Bronchial epithelial cell (primary cell): ENCODE measurements around the gene MAFG. TPM values are rescaled to one million over a fixed set of nuclear protein-coding genes. Genes with fewer than 3 reads are reported as not detected.

Experiments
- DNase-seq: peaks from one replicate; pipeline ENCODE4 v3.0.0-alpha.2; 2010; ENCODE audit warnings: low read depth
- FAIRE-seq: peaks from 2 replicates; lab custom pipeline; 2011; peaks lifted over from hg19 to GRCh38; lab: Jason Lieb, UNC
- H3K27me3 ChIP-seq: 2 replicates; pipeline ENCODE4 v1.5.1; 2011; ENCODE audit warnings: low read length; ENCODE audit not compliant: control insufficient read depth, insufficient read depth
- H3K36me3 ChIP-seq: 2 replicates; pipeline ENCODE4 v1.5.1; 2011; ENCODE audit warnings: low read length; ENCODE audit not compliant: control insufficient read depth, insufficient read depth
- H3K4me3 ChIP-seq: 2 replicates; pipeline ENCODE4 v1.5.1; 2011; ENCODE audit warnings: mild to moderate bottlenecking, low read depth, low read length, control low read depth
- total RNA-seq: library from RNA; depleted of rRNA; stranded (reverse); fragments of >200 nt; gene quantifications from 2 replicates; pipeline ENCODE4 v1.2.1, GENCODE V29; 2014
- TF ChIP-seq, protein P1 (sequence below): IDR thresholded peaks from 2 replicates; pipeline ENCODE4 v1.5.1; 2011; ENCODE audit warnings: mild to moderate bottlenecking, moderate library complexity, low read length, control low read depth, inconsistent platforms; ENCODE audit not compliant: insufficient read depth, severe bottlenecking

MAFG gene
- total RNA-seq, 1 donor from 2014 or later, result 16.8 TPM

DNA sequence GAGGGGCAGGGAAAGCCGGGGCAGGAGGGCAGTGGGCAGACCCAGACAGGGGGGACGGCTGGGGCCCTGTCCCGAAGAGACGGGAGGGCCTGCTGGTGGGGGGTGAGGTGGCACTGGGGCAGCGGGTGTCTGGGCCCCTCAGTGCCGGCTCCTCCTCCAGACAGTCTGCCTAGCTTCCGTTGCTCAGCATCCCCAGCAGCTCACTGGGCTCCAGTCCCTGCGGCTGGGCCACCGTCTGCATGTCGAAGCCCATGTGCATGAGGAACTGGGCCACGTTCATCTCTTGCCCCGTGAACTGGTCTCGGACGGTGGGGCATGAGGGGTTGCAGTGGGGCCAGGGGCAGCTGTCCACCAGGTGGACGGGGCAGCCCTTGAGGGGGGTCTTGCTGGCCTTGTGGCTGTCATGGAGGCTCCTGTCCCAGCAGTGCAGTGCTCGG is 25.3 kb upstream of the MAFG start:
- FAIRE-seq (no peak), DNase-seq (no peak)
- Histone ChIP-seq H3K36me3 (no peaks in the 10 kb centered on the region), H3K4me3 (no peak overlapping the region), H3K27me3 (no peaks in the 10 kb centered on the region)
- TF ChIP-seq, protein P1, sequence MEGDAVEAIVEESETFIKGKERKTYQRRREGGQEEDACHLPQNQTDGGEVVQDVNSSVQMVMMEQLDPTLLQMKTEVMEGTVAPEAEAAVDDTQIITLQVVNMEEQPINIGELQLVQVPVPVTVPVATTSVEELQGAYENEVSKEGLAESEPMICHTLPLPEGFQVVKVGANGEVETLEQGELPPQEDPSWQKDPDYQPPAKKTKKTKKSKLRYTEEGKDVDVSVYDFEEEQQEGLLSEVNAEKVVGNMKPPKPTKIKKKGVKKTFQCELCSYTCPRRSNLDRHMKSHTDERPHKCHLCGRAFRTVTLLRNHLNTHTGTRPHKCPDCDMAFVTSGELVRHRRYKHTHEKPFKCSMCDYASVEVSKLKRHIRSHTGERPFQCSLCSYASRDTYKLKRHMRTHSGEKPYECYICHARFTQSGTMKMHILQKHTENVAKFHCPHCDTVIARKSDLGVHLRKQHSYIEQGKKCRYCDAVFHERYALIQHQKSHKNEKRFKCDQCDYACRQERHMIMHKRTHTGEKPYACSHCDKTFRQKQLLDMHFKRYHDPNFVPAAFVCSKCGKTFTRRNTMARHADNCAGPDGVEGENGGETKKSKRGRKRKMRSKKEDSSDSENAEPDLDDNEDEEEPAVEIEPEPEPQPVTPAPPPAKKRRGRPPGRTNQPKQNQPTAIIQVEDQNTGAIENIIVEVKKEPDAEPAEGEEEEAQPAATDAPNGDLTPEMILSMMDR, result no peak

GRCh38 chr17:81951785-81952684 is 24.5 kb upstream of the MAFG start:
- TF ChIP-seq, protein P1, result no peak
- no peak for FAIRE-seq
- no peaks in the 10 kb centered on the region for H3K36me3 ChIP-seq

DNA sequence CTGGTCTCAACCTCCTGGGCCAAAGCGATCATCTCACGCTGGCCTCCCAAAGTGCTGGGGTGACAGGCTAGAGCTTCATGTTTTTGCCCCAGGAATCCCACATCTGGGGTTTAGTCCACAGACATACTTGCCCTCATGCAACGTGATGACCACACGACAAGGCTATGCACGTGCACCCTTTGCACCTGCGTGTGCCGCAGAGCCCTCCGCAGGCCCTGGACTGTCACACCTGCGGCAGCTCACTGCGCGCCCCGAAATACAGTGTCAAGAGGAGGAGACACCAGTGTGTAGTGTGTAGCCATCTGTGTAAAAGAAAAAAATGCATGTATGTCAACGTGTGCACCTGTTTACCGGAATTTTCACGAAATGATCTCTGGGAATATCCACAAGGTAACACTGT is 23.0 kb upstream of the MAFG start:
- FAIRE-seq (peak; percentile 62), DNase-seq (no peak)
- H3K4me3 ChIP-seq, result no peak overlapping the region
- TF ChIP-seq, protein P1, result no peak
- no peaks in the 10 kb centered on the region for H3K36me3 ChIP-seq
- no peaks in the 10 kb centered on the region for H3K27me3 ChIP-seq

More at GRCh38 chr17:81951785-81952684, 24.5 kb upstream of the MAFG start:
- DNase-seq, result no peak
- Histone ChIP-seq H3K27me3 (no peaks in the 10 kb centered on the region), H3K4me3 (no peak overlapping the region)

- TF ChIP-seq, protein P1, result no peak
- H3K27me3 ChIP-seq, result no peaks in the 10 kb centered on the region
- no peaks in the 10 kb centered on the region for H3K36me3 ChIP-seq
- FAIRE-seq, result no peak
- H3K4me3 ChIP-seq, result no peak overlapping the region
- no peak for DNase-seq
Measured at GRCh38 chr17:81948635-81949378, 21.3 kb upstream of the MAFG start.

DNA sequence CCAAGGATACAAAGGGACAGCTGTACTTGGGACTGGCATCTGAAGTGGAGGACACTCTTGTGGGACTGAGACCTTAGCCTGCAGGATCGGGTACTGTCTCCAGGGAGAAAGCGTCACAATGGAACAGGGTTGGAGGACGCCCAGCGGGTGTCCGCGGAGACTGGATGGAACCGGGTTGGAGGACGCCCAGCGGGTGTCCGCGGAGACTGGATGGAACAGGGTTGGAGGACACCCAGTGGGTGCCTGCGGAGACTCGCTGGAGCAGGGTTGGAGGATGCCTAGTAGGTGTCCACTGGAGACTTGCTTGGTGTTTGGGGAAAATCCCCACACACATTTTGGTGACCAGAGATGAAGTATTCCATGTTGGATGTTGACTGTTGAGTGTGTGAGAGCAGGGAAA is 19.7 kb upstream of the MAFG start, which contains the start of gene MYADML2:
MYADML2 (minus strand) TSS at position 45 of the 400 bp plus-strand sequence. CDS start 5,492 bp downstream, outside the sequence.
- Histone ChIP-seq H3K36me3 (no peaks in the 10 kb centered on the region), H3K4me3 (no peak within 1 kb of the TSS), H3K27me3 (no peaks in the 10 kb centered on the region)
- DNase-seq (no peak), FAIRE-seq (no peak)
- TF ChIP-seq, protein P1, result no peak
